Keratinocyte (primary cell): Measurements from ENCODE around the gene PEX1.

Experiments used
- EZH2 ChIP-seq: IDR thresholded peaks from one replicate; pipeline ENCODE4 v1.6.1; 2012; ENCODE audit warnings: inconsistent platforms, mild to moderate bottlenecking, low read length, moderate library complexity
- TF ChIP-seq, protein P1 (sequence below), 3 experiments: IDR thresholded peaks in 1 of 3; conservative IDR thresholded peaks in 1 of 3; optimal IDR thresholded peaks in 1 of 3; 2 replicates in 2 of 3; 3 replicates in 1 of 3; pipeline versions ENCODE3 to v1.5.1; 2011; ENCODE audit warnings: low read length in 3 of 3, mild to moderate bottlenecking in 3 of 3, moderate library complexity in 2 of 3, control low read depth in 1 of 3, inconsistent platforms in 1 of 3; ENCODE audit not compliant: insufficient read depth in 2 of 3; ENCODE audit errors: extremely low read depth in 1 of 3

- TF ChIP-seq, protein P1, sequence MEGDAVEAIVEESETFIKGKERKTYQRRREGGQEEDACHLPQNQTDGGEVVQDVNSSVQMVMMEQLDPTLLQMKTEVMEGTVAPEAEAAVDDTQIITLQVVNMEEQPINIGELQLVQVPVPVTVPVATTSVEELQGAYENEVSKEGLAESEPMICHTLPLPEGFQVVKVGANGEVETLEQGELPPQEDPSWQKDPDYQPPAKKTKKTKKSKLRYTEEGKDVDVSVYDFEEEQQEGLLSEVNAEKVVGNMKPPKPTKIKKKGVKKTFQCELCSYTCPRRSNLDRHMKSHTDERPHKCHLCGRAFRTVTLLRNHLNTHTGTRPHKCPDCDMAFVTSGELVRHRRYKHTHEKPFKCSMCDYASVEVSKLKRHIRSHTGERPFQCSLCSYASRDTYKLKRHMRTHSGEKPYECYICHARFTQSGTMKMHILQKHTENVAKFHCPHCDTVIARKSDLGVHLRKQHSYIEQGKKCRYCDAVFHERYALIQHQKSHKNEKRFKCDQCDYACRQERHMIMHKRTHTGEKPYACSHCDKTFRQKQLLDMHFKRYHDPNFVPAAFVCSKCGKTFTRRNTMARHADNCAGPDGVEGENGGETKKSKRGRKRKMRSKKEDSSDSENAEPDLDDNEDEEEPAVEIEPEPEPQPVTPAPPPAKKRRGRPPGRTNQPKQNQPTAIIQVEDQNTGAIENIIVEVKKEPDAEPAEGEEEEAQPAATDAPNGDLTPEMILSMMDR (optimal IDR thresholded peaks at IDR 0.05 in 1 of 3, IDR thresholded peaks at IDR 0.05 in 1 of 3, conservative IDR thresholded peaks at IDR 0.05 in 1 of 3; ENCODE audit: extremely low read depth in 1 of 3, insufficient read depth in 2 of 3, low read length in 3 of 3): no peak
- TF ChIP-seq EZH2: no peak
Measured at GRCh38 chr7:92487804-92488203, 40.5 kb downstream of the PEX1 start.
